ENCODE results near the gene CPPED1.

- TF ChIP-seq POLR2A (IDR thresholded peaks at IDR 0.05; ENCODE audit: low read depth, low read length) (no peak), POLR2AphosphoS5 (IDR thresholded peaks at IDR 0.05; ENCODE audit: low read depth, low read length) (no peak), TAF1 (IDR thresholded peaks at IDR 0.05; ENCODE audit: low read depth, low read length) (no peak), SPI1 (IDR thresholded peaks at IDR 0.05; ENCODE audit: low read depth, low read length) (no peak)
Observed at GRCh38 chr16:12798171-12798570, 5.5 kb downstream of the CPPED1 start.
